MM.1S (cell line): ENCODE data around the gene RNF152.

Experiments used
- DNase-seq: peaks from one replicate; pipeline ENCODE4 v3.0.0-alpha.2; 2015
- H2AFZ ChIP-seq: fragments of 300-600 bp; sonication (generic); 2 replicates; pipeline ENCODE4 v1.6.0; 2016; ENCODE audit warnings: antibody characterized with exemption, low read length
- H3F3A ChIP-seq: fragments of 300-600 bp; sonication (generic); 2 replicates; pipeline ENCODE4 v1.6.1; 2016; ENCODE audit warnings: mild to moderate bottlenecking, antibody characterized with exemption, low read length, moderate library complexity, mixed read lengths; ENCODE audit not compliant: insufficient read depth
- H3K27ac ChIP-seq: fragments of 300-600 bp; sonication (generic); 2 replicates; pipeline ENCODE4 v1.5.1; 2016; ENCODE audit warnings: mild to moderate bottlenecking, low read length
- H3K27me3 ChIP-seq: fragments of 300-600 bp; sonication (generic); replicated peaks from 2 replicates; pipeline ENCODE4 v1.6.0; 2016; ENCODE audit warnings: low read length; ENCODE audit not compliant: insufficient read depth
- H3K36me3 ChIP-seq: fragments of 300-600 bp; sonication (generic); replicated peaks from 2 replicates; pipeline ENCODE4 v1.6.1; 2016; ENCODE audit warnings: mild to moderate bottlenecking, low read length, mixed read lengths; ENCODE audit not compliant: insufficient read depth
- H3K4me1 ChIP-seq: fragments of 300-600 bp; sonication (generic); 2 replicates; pipeline ENCODE4 v1.6.1; 2016; ENCODE audit warnings: low read length, mixed read lengths
- H3K4me2 ChIP-seq: fragments of 300-600 bp; sonication (generic); 2 replicates; pipeline ENCODE4 v1.6.0; 2016; ENCODE audit warnings: low read depth, low read length
- H3K4me3 ChIP-seq: fragments of 300-600 bp; sonication (generic); 2 replicates; pipeline ENCODE4 v1.5.1; 2016; ENCODE audit warnings: low read length, mixed read lengths
- H3K79me2 ChIP-seq: fragments of 300-600 bp; sonication (generic); 2 replicates; pipeline ENCODE4 v1.6.1; 2016; ENCODE audit warnings: mixed run types, low read length, mixed read lengths
- H3K9ac ChIP-seq: fragments of 300-600 bp; sonication (generic); 2 replicates; pipeline ENCODE4 v1.6.1; 2016; ENCODE audit warnings: low read length, mixed read lengths
- H3K9me2 ChIP-seq: fragments of 300-600 bp; sonication (generic); replicated peaks from 2 replicates; pipeline ENCODE4 v1.6.1; 2016; ENCODE audit warnings: mild to moderate bottlenecking, low read length, mixed read lengths; ENCODE audit not compliant: insufficient read depth
- H3K9me3 ChIP-seq: fragments of 300-600 bp; sonication (generic); replicated peaks from 2 replicates; pipeline ENCODE4 v1.6.1; 2016; ENCODE audit warnings: mild to moderate bottlenecking, low read length, mixed read lengths; ENCODE audit not compliant: insufficient read depth
- H4K20me1 ChIP-seq: fragments of 300-600 bp; sonication (generic); 2 replicates; pipeline ENCODE4 v1.6.1; 2016; ENCODE audit warnings: mild to moderate bottlenecking, low read length, moderate library complexity, mixed read lengths; ENCODE audit not compliant: insufficient read depth
- EZH2 ChIP-seq: fragments of 300-600 bp; sonication (generic); optimal IDR thresholded peaks from 2 replicates; pipeline ENCODE3; 2017; ENCODE audit warnings: low read depth, mild to moderate bottlenecking, antibody characterized with exemption, low read length, mixed read lengths
- EZH2phosphoT487 ChIP-seq: fragments of 300-600 bp; sonication (generic); IDR thresholded peaks from 2 replicates; pipeline ENCODE4 v1.6.1; 2018; ENCODE audit warnings: antibody characterized with exemption, low read length
- TF ChIP-seq, protein P1 (sequence below): fragments of 300-600 bp; sonication (generic); IDR thresholded peaks from 2 replicates; pipeline ENCODE4 v1.5.1; 2016; ENCODE audit warnings: antibody characterized with exemption, low read length, mixed read lengths

Gene RNF152

DNA sequence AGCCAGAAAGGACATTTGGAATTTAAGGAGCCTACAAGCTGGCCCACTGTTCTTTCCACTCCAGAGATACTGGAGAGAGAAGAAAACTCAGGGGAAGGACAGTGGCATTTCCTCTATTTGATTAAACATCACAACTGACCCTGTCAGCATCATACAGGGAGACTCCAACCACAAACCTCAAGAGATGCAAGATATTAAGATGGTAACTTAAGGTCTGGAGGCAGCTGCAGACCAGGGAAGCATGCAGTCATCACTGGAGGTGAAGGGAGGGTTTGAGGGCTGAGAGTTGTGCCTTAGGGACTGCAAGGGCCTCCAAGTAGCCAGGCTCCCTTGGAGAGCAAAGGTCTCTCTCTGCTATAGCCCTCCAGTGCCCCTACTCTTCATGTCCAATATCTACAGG, 67.4 kb downstream of the RNF152 start:
- Histone ChIP-seq H3K27ac (no peak overlapping the region), H3K36me3 (no peaks in the 10 kb centered on the region), H3F3A (no peaks in the 10 kb centered on the region), H3K79me2 (no peaks in the 10 kb centered on the region), H2AFZ (no peak overlapping the region), H4K20me1 (no peaks in the 10 kb centered on the region), H3K4me2 (no peak overlapping the region), H3K27me3 (no peaks in the 10 kb centered on the region), H3K9me2 (no peaks in the 10 kb centered on the region), H3K9me3 (no peaks in the 10 kb centered on the region), H3K9ac (no peak overlapping the region), H3K4me1 (no peaks in the 10 kb centered on the region), H3K4me3 (no peak overlapping the region)
- no peak for DNase-seq
- TF ChIP-seq, protein P1, sequence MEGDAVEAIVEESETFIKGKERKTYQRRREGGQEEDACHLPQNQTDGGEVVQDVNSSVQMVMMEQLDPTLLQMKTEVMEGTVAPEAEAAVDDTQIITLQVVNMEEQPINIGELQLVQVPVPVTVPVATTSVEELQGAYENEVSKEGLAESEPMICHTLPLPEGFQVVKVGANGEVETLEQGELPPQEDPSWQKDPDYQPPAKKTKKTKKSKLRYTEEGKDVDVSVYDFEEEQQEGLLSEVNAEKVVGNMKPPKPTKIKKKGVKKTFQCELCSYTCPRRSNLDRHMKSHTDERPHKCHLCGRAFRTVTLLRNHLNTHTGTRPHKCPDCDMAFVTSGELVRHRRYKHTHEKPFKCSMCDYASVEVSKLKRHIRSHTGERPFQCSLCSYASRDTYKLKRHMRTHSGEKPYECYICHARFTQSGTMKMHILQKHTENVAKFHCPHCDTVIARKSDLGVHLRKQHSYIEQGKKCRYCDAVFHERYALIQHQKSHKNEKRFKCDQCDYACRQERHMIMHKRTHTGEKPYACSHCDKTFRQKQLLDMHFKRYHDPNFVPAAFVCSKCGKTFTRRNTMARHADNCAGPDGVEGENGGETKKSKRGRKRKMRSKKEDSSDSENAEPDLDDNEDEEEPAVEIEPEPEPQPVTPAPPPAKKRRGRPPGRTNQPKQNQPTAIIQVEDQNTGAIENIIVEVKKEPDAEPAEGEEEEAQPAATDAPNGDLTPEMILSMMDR = no peak
- TF ChIP-seq EZH2phosphoT487 (no peak), EZH2 (no peak)

DNA sequence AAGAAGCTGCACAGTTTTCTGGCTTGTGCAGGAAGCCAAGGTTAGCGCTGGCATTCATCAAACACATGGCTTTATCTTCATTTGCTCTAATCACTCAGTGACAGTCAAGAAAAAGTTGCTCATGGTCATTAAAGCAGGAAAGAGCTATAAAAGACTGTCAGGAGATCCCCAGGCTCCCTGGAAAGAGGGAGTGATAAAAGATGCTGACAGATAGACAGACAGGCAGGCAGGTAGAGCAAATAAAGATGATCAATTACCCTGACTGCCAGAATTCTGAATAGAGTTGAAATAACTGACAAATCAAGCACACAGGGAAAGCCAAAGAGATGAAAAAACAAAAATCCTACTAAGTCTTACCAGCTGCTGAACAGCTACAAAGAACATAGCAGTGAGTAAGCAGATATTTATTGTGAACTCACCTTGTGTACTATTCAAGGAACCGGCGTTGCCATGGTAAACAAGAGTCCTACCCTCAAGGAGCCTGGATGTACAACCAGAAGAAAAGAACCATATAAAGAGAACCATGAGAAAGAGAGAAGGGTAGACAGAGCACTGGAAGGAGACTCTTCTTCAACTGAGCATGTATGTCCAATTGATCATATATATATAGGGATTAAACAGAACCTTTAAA, 68.0 kb downstream of the RNF152 start:
- TF ChIP-seq EZH2phosphoT487 = no peak
- TF ChIP-seq, protein P1 = no peak
- no peak for TF ChIP-seq EZH2
- Histone ChIP-seq H3K9me3 (no peaks in the 10 kb centered on the region), H3F3A (no peaks in the 10 kb centered on the region), H3K27me3 (no peaks in the 10 kb centered on the region), H3K4me1 (no peaks in the 10 kb centered on the region), H3K79me2 (no peaks in the 10 kb centered on the region), H3K27ac (no peak overlapping the region), H4K20me1 (no peaks in the 10 kb centered on the region), H3K4me2 (no peak overlapping the region), H2AFZ (no peak overlapping the region), H3K9me2 (no peaks in the 10 kb centered on the region), H3K4me3 (no peak overlapping the region), H3K9ac (no peak overlapping the region), H3K36me3 (no peaks in the 10 kb centered on the region)
- DNase-seq = no peak

GRCh38 chr18:61823595-61823994, 69.2 kb downstream of the RNF152 start:
- no peaks in the 10 kb centered on the region for H3K4me1 ChIP-seq
- no peaks in the 10 kb centered on the region for H3K27me3 ChIP-seq
- H3K9me3 ChIP-seq = no peaks in the 10 kb centered on the region
- no peak overlapping the region for H2AFZ ChIP-seq
- H3K9me2 ChIP-seq = no peaks in the 10 kb centered on the region
- H4K20me1 ChIP-seq = no peaks in the 10 kb centered on the region
- no peak overlapping the region for H3K4me3 ChIP-seq
- DNase-seq = no peak
- no peak overlapping the region for H3K4me2 ChIP-seq
- no peaks in the 10 kb centered on the region for H3K36me3 ChIP-seq
- no peak overlapping the region for H3K9ac ChIP-seq
- H3K79me2 ChIP-seq = no peaks in the 10 kb centered on the region
- H3K27ac ChIP-seq = no peak overlapping the region
- no peaks in the 10 kb centered on the region for H3F3A ChIP-seq
- no peak for TF ChIP-seq EZH2phosphoT487
- TF ChIP-seq, protein P1 = no peak
- TF ChIP-seq EZH2 = no peak
